GM18526 (cell line): ENCODE measurements around the gene OR2H1.

Experiments used
- POLR2A ChIP-seq: IDR thresholded peaks from 3 replicates; pipeline ENCODE4 v1.6.1; 2011; ENCODE audit not compliant: insufficient read length; ENCODE audit errors: extremely low read depth

OR2H1 gene

GRCh38 chr6:29456971-29457370 lies at the start of gene OR2H1, which contains the start of gene OR11A1:
TSS of gene OR2H1 (plus strand) at chr6:29457155. CDS start at chr6:29461770, 4,615 bp downstream.
TSS of gene OR11A1 (minus strand) at chr6:29457071. CDS start at chr6:29427641, 29,430 bp downstream.
- TF ChIP-seq POLR2A = no peak

DNA sequence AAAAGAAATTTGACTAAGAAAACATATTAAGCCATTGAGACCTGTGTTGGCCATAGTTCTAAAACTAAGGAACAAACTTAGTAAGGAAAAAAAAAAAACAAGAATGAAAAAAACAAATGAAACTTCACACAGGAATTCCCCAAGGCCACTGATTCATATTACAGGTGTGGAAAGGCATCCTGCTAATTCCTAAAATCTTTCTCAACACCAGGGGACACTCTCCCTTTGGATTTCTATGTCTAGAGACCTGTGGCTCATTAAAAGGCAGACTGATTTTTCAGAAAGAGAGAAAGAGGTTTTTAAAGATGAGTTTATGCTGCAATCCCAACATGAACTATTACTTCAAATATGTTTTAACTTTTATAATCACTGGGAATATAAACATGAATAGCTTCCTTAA lies 42.4 kb upstream of the OR2H1 start, which contains the start of gene OR12D1:
Gene OR12D1, plus strand, starts transcription at position 341 of the 400 bp plus-strand sequence.
- TF ChIP-seq POLR2A = no peak

DNA sequence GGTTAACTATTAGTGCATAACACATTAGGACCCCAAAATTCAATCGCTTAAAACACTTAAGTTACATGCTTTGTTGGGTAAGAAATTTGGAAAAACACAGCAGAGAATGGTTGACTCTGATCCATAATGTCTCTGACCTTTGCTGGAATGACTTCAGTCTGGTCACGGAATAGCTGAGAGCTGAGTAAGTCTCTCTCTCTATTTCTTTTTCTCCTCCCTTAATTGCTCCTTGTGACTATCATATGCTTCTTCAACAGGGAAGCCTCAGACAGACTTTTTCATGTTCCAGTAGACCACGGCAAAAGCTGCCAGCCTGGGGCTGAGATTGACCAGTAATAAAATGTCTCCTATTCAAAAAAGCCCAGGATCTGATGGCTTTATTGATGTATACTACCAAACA lies 37.4 kb upstream of the OR2H1 start:
- no peak for TF ChIP-seq POLR2A

GRCh38 chr6:29424168-29424567 lies 32.8 kb upstream of the OR2H1 start:
- TF ChIP-seq POLR2A = no peak

DNA sequence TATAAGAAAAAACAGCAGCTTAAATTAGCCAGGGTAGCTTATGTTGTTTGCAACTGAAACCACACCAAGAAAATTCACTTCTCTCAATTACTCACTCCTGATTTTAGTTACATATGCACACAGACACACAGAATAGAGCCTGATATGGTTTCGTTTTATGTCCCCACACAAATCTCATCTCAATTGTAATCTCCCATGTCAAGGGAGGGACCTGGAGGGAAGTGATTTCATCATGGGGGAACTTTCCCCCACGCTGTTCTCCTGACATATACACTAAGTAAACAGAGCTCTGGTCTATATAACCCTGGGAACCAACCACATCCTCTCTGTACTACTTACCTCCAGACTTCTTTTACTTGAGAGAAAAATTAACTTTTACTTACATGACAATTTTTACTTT lies 32.4 kb upstream of the OR2H1 start:
- no peak for TF ChIP-seq POLR2A

GRCh38 chr6:29425075-29425474 lies 31.9 kb upstream of the OR2H1 start:
- no peak for TF ChIP-seq POLR2A

DNA sequence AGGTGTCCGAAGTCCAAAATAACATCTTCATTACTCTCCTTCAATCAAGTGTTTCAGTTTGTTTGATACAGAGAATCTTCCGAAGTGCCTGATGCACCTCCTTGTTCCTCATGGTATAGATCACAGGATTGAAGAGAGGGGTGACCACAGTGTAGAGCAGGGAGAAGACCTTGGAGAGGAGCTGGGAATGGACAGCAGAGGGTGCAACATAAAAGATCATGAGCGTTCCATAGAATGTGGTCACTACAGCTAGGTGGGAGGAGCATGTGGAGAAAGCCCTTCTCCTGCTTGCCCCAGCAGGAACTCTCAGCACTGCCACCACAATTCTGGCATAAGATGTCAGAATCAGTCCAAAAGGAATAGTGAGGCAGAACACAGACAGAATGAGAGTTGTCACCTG lies 30.3 kb upstream of the OR2H1 start:
- no peak for TF ChIP-seq POLR2A

GRCh38 chr6:29439006-29439405 lies 17.9 kb upstream of the OR2H1 start, which contains the start of gene OR10C1:
TSS of gene OR10C1 (plus strand) at chr6:29439306. CDS start at chr6:29440016, 710 bp downstream.
- TF ChIP-seq POLR2A = no peak

DNA sequence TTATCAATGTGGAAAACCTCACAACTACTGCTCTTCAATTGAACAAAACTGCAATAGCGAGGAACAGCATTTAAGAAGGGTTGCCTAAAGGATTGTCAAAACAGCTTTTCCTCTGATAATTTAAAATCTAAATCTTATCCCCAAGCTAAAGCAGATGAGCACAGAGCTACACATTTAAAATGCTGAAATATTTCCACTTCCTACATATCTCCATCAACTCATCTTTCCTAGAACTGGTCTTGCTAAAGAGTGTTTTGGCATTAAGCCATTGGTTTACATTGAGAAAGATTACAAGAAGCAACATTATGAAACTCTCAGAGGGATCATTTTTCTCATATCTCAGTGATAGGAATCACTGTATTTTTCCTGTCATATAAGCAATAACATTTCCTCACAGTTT lies 14.2 kb upstream of the OR2H1 start:
- TF ChIP-seq POLR2A = no peak

DNA sequence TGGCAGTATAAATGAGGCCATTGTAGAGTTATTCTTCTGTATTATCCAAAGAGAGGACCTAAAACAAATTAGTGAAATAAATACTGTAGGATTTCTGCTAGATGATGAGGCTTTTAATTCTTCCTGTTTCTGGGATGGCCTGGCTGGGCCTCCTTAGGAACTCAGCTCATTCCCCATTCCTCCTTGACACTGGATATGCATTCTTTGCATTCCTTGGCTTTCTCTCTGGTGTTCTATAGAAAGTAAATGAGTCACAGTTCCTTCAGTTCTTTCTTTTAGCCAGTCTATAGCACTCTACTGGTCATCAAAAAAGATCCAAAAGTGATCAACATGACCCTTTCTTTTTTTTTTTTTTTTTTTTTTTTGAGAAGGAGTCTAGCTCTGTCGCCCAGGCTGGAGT lies 9.3 kb upstream of the OR2H1 start:
- TF ChIP-seq POLR2A = no peak

GRCh38 chr6:29451471-29452193 lies 5.3 kb upstream of the OR2H1 start:
- no peak for TF ChIP-seq POLR2A

GRCh38 chr6:29461021-29461814 lies 4.3 kb downstream of the OR2H1 start:
- TF ChIP-seq POLR2A = no peak

DNA sequence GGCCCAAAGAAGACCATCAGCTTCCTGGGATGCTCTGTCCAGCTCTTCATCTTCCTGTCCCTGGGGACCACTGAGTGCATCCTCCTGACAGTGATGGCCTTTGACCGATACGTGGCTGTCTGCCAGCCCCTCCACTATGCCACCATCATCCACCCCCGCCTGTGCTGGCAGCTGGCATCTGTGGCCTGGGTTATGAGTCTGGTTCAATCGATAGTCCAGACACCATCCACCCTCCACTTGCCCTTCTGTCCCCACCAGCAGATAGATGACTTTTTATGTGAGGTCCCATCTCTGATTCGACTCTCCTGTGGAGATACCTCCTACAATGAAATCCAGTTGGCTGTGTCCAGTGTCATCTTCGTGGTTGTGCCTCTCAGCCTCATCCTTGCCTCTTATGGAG lies 5.1 kb downstream of the OR2H1 start:
- TF ChIP-seq POLR2A = no peak

- TF ChIP-seq POLR2A = no peak
Measured at GRCh38 chr6:29465279-29465678, 8.3 kb downstream of the OR2H1 start.

- no peak for TF ChIP-seq POLR2A
Measured at GRCh38 chr6:29465801-29466200, 8.8 kb downstream of the OR2H1 start.

DNA sequence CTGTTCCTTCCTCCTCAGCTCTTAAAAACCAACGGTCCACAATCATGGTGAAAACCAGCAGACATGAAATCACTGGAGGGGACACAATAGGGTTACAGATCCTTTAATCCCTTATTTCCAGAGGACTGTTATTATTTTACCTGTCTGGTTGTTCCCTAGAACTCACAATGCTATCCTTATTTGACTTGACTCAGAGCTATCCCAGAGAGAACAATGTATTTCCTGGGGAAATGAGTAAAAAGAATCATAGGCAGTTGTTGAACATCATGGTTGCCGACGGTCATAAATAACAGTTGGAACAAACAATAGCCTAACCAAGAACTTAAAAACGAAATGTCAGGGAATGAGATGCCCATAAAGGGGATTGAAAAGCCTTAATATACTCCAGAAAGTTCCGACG lies 9.3 kb downstream of the OR2H1 start:
- no peak for TF ChIP-seq POLR2A
